Mesenchymal stem cell (in vitro differentiated cells and primary cell): ENCODE measurements around the gene AHNAK.
A peak's percentile ranks its signal among the peaks of the same experiment; 100 is the strongest.

Experiments used
- DNase-seq: peaks from one replicate; pipeline ENCODE4 v3.0.0-alpha.2; 2013
- H2AFZ ChIP-seq: one replicate; pipeline ENCODE4 v1.6.1; 2013; ENCODE audit warnings: low read depth, mild to moderate bottlenecking, control low read depth, inconsistent platforms, low read length, moderate library complexity
- H2AK5ac ChIP-seq: 2 replicates; pipeline ENCODE4 v1.6.1; 2013; ENCODE audit warnings: low read length, moderate library complexity, mild to moderate bottlenecking, inconsistent platforms; ENCODE audit not compliant: severe bottlenecking
- H2BK120ac ChIP-seq: one replicate; pipeline ENCODE4 v1.6.1; 2013; ENCODE audit warnings: low read depth, mild to moderate bottlenecking, inconsistent platforms, low read length, moderate library complexity
- H2BK12ac ChIP-seq, 2 experiments: one replicate each; pipeline ENCODE4 v1.6.1; 2013; ENCODE audit warnings: inconsistent platforms in 2 of 2, low read length in 2 of 2, mild to moderate bottlenecking in 2 of 2, moderate library complexity in 2 of 2, control low read depth in 1 of 2
- H2BK15ac ChIP-seq: one replicate; pipeline ENCODE4 v1.6.1; 2013; ENCODE audit warnings: mild to moderate bottlenecking, low read depth, inconsistent platforms; ENCODE audit not compliant: poor library complexity, severe bottlenecking
- H2BK5ac ChIP-seq: 2 replicates; pipeline ENCODE4 v1.6.1; 2013; ENCODE audit warnings: low read depth, mild to moderate bottlenecking, low read length, control low read depth, inconsistent platforms; ENCODE audit not compliant: poor library complexity, severe bottlenecking
- H3K14ac ChIP-seq, 2 experiments: one replicate each; pipeline ENCODE4 v1.6.1; 2013; ENCODE audit warnings: inconsistent platforms in 2 of 2, low read length in 2 of 2, control low read depth in 1 of 2, mild to moderate bottlenecking in 1 of 2, moderate library complexity in 1 of 2
- H3K18ac ChIP-seq, 2 experiments: one replicate each; pipeline ENCODE4 v1.6.1; 2013; ENCODE audit warnings: inconsistent platforms in 2 of 2, low read length in 2 of 2, control low read depth in 1 of 2, low read depth in 1 of 2, mild to moderate bottlenecking in 1 of 2
- H3K23ac ChIP-seq, 2 experiments: one replicate each; pipeline ENCODE4 v1.6.1; 2013; ENCODE audit warnings: inconsistent platforms in 2 of 2, low read length in 2 of 2, mild to moderate bottlenecking in 2 of 2, moderate library complexity in 2 of 2, control low read depth in 1 of 2
- H3K27ac ChIP-seq: 2 replicates; pipeline ENCODE4 v1.5.1; 2013; ENCODE audit warnings: mild to moderate bottlenecking, moderate library complexity, low read length, control low read depth, inconsistent platforms; ENCODE audit not compliant: poor library complexity, severe bottlenecking
- H3K27me3 ChIP-seq, 2 experiments: 2 replicates each; pipeline versions ENCODE4 v1.6.1 to v1.7.0; 2013; ENCODE audit warnings: low read length in 2 of 2, mild to moderate bottlenecking in 2 of 2, moderate library complexity in 2 of 2, control low read depth in 1 of 2, inconsistent platforms in 1 of 2; ENCODE audit not compliant: control insufficient read depth in 1 of 2, insufficient read depth in 1 of 2
- H3K36me3 ChIP-seq, 2 experiments: 2 replicates each; pipeline versions ENCODE4 v1.6.1 to v1.7.0; 2013; ENCODE audit warnings: low read length in 2 of 2, control low read depth in 1 of 2, inconsistent platforms in 1 of 2, low read depth in 1 of 2, mild to moderate bottlenecking in 1 of 2; ENCODE audit not compliant: insufficient read depth in 2 of 2, control insufficient read depth in 1 of 2
- H3K4ac ChIP-seq, 2 experiments: one replicate each; pipeline ENCODE4 v1.6.1; 2013; ENCODE audit warnings: inconsistent platforms in 2 of 2, low read length in 2 of 2, mild to moderate bottlenecking in 2 of 2, moderate library complexity in 2 of 2, control low read depth in 1 of 2, low read depth in 1 of 2
- H3K4me1 ChIP-seq: 2 replicates; pipeline ENCODE4 v1.6.1; 2013; ENCODE audit warnings: low read depth, low read length, control low read depth; ENCODE audit not compliant: control insufficient read depth, insufficient read depth
- H3K4me2 ChIP-seq: 2 replicates; pipeline ENCODE4 v1.6.1; 2013; ENCODE audit warnings: low read length, mild to moderate bottlenecking, inconsistent platforms; ENCODE audit not compliant: poor library complexity, severe bottlenecking
- H3K4me3 ChIP-seq, 2 experiments: 2 replicates each; pipeline versions ENCODE4 v1.5.1 to v1.7.0; 2013; ENCODE audit warnings: low read length in 2 of 2, mild to moderate bottlenecking in 2 of 2, control low read depth in 1 of 2, low read depth in 1 of 2; ENCODE audit not compliant: insufficient read depth in 1 of 2
- H3K79me1 ChIP-seq: replicated peaks from 2 replicates; pipeline ENCODE4 v1.6.1; 2013; ENCODE audit warnings: mild to moderate bottlenecking, control low read depth, low read length, inconsistent platforms; ENCODE audit not compliant: poor library complexity, severe bottlenecking
- H3K9ac ChIP-seq: 2 replicates; pipeline ENCODE4 v1.7.0; 2013; ENCODE audit warnings: mild to moderate bottlenecking, low read length, moderate library complexity
- H3K9me3 ChIP-seq: 2 replicates; pipeline ENCODE4 v1.7.0; 2013; ENCODE audit warnings: mild to moderate bottlenecking, low read length; ENCODE audit not compliant: control insufficient read depth
- H4K8ac ChIP-seq: one replicate; pipeline ENCODE4 v1.6.1; 2013; ENCODE audit warnings: inconsistent platforms, mild to moderate bottlenecking, low read length, moderate library complexity
- H4K91ac ChIP-seq: one replicate; pipeline ENCODE4 v1.6.1; 2013; ENCODE audit warnings: mild to moderate bottlenecking, low read length, inconsistent platforms
- WGBS: methylation state at CpG from one replicate; pipeline ENCODE4 v1.1.7; 2013; ENCODE audit warnings: mixed read lengths; 5-methylcytosine and 5-hydroxymethylcytosine counted together

The AHNAK gene

DNA sequence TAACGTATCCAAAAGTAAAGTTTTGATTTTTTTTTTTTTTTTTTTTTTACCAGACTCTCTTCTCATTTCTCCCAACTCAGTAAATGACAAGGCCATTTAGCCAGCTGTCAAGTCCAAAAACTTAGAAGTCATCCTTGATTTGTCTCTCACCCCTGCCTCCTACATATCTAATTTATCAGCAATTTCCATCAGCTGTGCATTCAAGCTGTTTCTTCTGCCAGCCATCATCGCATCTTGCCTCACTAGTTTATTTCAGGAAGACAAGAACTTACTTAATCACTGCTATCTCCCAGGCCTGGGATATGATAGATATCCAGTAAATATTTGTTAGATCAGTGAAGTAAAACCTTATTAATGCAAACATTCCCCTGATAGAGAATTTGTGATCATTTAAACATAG, 80.2 kb downstream of the AHNAK start:
- no peak overlapping the region for H3K4me2 ChIP-seq
- H3K23ac ChIP-seq, result no peak overlapping the region
- H3K9ac ChIP-seq, result no peak overlapping the region
- H2BK120ac ChIP-seq, result no peak overlapping the region
- no peaks in the 10 kb centered on the region for H3K36me3 ChIP-seq
- H3K18ac ChIP-seq, result no peak overlapping the region
- no peak overlapping the region for H3K14ac ChIP-seq
- H2AFZ ChIP-seq, result no peak overlapping the region
- H2BK12ac ChIP-seq, result no peak overlapping the region
- H2BK15ac ChIP-seq, result no peak overlapping the region
- H3K27me3 ChIP-seq, result no peaks in the 10 kb centered on the region
- H3K27ac ChIP-seq, result no peak overlapping the region
- WGBS, result 100% methylated on average over 1 of the region's 2 CpGs
- DNase-seq, result no peak
- H4K91ac ChIP-seq, result no peak overlapping the region
- no peaks in the 10 kb centered on the region for H3K9me3 ChIP-seq
- H2BK5ac ChIP-seq, result no peak overlapping the region
- no peak overlapping the region for H3K4me3 ChIP-seq
- peaks cover 3% of the 10 kb centered on the region for H3K4me1 ChIP-seq
- H3K4ac ChIP-seq, result no peak overlapping the region
- H2AK5ac ChIP-seq, result no peak overlapping the region
- H3K79me1 ChIP-seq, result peaks cover 1% of the 10 kb centered on the region
- no peak overlapping the region for H4K8ac ChIP-seq

- Histone ChIP-seq H2AFZ (no peak overlapping the region), H3K9ac (no peak overlapping the region), H3K14ac (no peak overlapping the region), H2BK15ac (no peak overlapping the region), H3K4me1 (peaks cover 3% of the 10 kb centered on the region), H2BK120ac (no peak overlapping the region), H3K27ac (no peak overlapping the region), H3K27me3 (no peaks in the 10 kb centered on the region), H4K8ac (no peak overlapping the region), H3K36me3 (no peaks in the 10 kb centered on the region), H4K91ac (no peak overlapping the region), H3K4me3 (no peak overlapping the region), H2AK5ac (no peak overlapping the region), H3K18ac (no peak overlapping the region), H3K79me1 (peaks cover 1% of the 10 kb centered on the region), H3K4me2 (no peak overlapping the region), H3K9me3 (no peaks in the 10 kb centered on the region), H3K4ac (no peak overlapping the region), H2BK12ac (no peak overlapping the region), H3K23ac (no peak overlapping the region), H2BK5ac (no peak overlapping the region)
- no peak for DNase-seq
- WGBS, result 92% methylated on average over 7 of the region's 7 CpGs
These were observed 82.0 kb downstream of the AHNAK start for GRCh38 chr11:62464655-62465054.

GRCh38 chr11:62463121-62463542, 83.5 kb downstream of the AHNAK start:
- peaks cover 1% of the 10 kb centered on the region for H3K79me1 ChIP-seq
- no peak for DNase-seq
- no peak overlapping the region for H3K27ac ChIP-seq
- peak overlapping the region in 1 of 2 experiments; percentile 35 for H3K4ac ChIP-seq
- no peak overlapping the region for H2AK5ac ChIP-seq
- no peaks in the 10 kb centered on the region for H3K9me3 ChIP-seq
- H3K4me2 ChIP-seq, result no peak overlapping the region
- peak overlapping the region; percentile 7 for H4K91ac ChIP-seq
- peak overlapping the region in 1 of 2 experiments; percentile 18 for H2BK12ac ChIP-seq
- no peak overlapping the region for H2AFZ ChIP-seq
- no peak overlapping the region for H3K14ac ChIP-seq
- peak overlapping the region in 1 of 2 experiments; percentile 54 for H3K18ac ChIP-seq
- no peaks in the 10 kb centered on the region for H3K36me3 ChIP-seq
- H3K9ac ChIP-seq, result no peak overlapping the region
- H3K27me3 ChIP-seq, result no peaks in the 10 kb centered on the region
- H3K4me1 ChIP-seq, result peaks cover 6% of the 10 kb centered on the region
- H4K8ac ChIP-seq, result no peak overlapping the region
- no peak overlapping the region for H2BK15ac ChIP-seq
- H2BK120ac ChIP-seq, result no peak overlapping the region
- H2BK5ac ChIP-seq, result no peak overlapping the region
- H3K23ac ChIP-seq, result no peak overlapping the region
- H3K4me3 ChIP-seq, result no peak overlapping the region
- WGBS, result 92% methylated on average over 6 of the region's 6 CpGs

DNA sequence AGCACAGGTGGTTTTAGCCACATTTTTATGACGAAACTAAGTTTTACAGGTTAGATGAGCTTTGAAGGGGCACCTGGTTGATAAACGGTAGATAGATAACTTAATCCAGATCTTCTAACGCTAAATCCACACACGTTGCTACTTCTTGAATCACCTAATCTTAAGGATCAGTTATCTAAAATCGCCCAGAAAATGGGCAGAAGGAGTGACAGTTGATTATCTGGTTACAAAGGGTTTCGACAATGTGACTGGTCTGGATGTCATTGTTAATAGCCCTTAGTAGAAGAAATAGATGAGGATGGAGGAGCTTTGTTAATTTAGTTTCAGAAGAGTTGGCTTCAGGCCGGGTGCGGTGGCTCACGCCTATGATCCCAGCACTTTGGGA, 84.1 kb downstream of the AHNAK start:
- Histone ChIP-seq H3K4me2 (no peak overlapping the region), H3K23ac (no peak overlapping the region), H4K91ac (no peak overlapping the region), H3K9ac (peak overlapping the region; percentile 62), H3K27ac (no peak overlapping the region), H3K27me3 (no peaks in the 10 kb centered on the region), H2BK12ac (no peak overlapping the region), H3K4ac (no peak overlapping the region), H2BK15ac (no peak overlapping the region), H3K4me1 (peaks cover 6% of the 10 kb centered on the region), H2BK120ac (no peak overlapping the region), H2BK5ac (no peak overlapping the region), H3K79me1 (peaks cover 1% of the 10 kb centered on the region), H3K9me3 (no peaks in the 10 kb centered on the region), H2AK5ac (no peak overlapping the region), H3K18ac (no peak overlapping the region), H3K14ac (no peak overlapping the region), H3K36me3 (no peaks in the 10 kb centered on the region), H3K4me3 (peak overlapping the region in 1 of 2 experiments; percentile 0), H2AFZ (no peak overlapping the region), H4K8ac (no peak overlapping the region)
- 92% methylated on average over 6 of the region's 9 CpGs for WGBS
- DNase-seq, result no peak
